HG02884 (cell line): Measurements from ENCODE around the gene ZMIZ1.
"Not testable (repeated sequence)": the region's sequence is repeated elsewhere in the genome, so short reads cannot be mapped to it uniquely, and the experiment has no call there.

ENCODE experiments used
- ATAC-seq: cut with Tn5 transposase; IDR thresholded peaks from one replicate; pipeline ENCODE4 v1.9.1; 2021; ENCODE audit warnings: mild to moderate bottlenecking, moderate library complexity; ENCODE audit not compliant: unreplicated experiment

The ZMIZ1 gene

GRCh38 chr10:79324032-79324695, 255.4 kb downstream of the ZMIZ1 start:
- no peak for ATAC-seq

GRCh38 chr10:79326361-79327089, 257.8 kb downstream of the ZMIZ1 start:
- ATAC-seq: no peak

GRCh38 chr10:79327090-79327457, 258.3 kb downstream of the ZMIZ1 start:
- no peak for ATAC-seq

- ATAC-seq: no peak
Measured at GRCh38 chr10:79328147-79328701, 259.5 kb downstream of the ZMIZ1 start.

GRCh38 chr10:79328737-79329504, 260.2 kb downstream of the ZMIZ1 start:
- ATAC-seq: no peak

- no peak for ATAC-seq
Measured at GRCh38 chr10:79329529-79329928, 260.8 kb downstream of the ZMIZ1 start.

GRCh38 chr10:79331226-79331625, 262.5 kb downstream of the ZMIZ1 start:
- no peak for ATAC-seq

GRCh38 chr10:79331709-79332108, 262.9 kb downstream of the ZMIZ1 start:
- peak; percentile 58 for ATAC-seq

GRCh38 chr10:79332610-79333315, 264.0 kb downstream of the ZMIZ1 start:
- not testable (repeated sequence) for ATAC-seq

GRCh38 chr10:79333513-79333912, 264.7 kb downstream of the ZMIZ1 start:
- no peak for ATAC-seq

GRCh38 chr10:79334573-79334972, 265.8 kb downstream of the ZMIZ1 start:
- ATAC-seq: no peak

- ATAC-seq: no peak
Measured at GRCh38 chr10:79335094-79335469, 266.3 kb downstream of the ZMIZ1 start.

- ATAC-seq: no peak
Measured at GRCh38 chr10:79335470-79336235, 266.9 kb downstream of the ZMIZ1 start.

- no peak for ATAC-seq
Measured at GRCh38 chr10:79336276-79336675, 267.5 kb downstream of the ZMIZ1 start.

GRCh38 chr10:79336739-79337138, 268.0 kb downstream of the ZMIZ1 start:
- ATAC-seq: no peak

GRCh38 chr10:79337783-79338469, 269.2 kb downstream of the ZMIZ1 start:
- not testable (repeated sequence) for ATAC-seq

- no peak for ATAC-seq
Measured at GRCh38 chr10:79339266-79339665, 270.5 kb downstream of the ZMIZ1 start.

- no peak for ATAC-seq
Measured at GRCh38 chr10:79340646-79341244, 272.0 kb downstream of the ZMIZ1 start.

GRCh38 chr10:79342295-79342761, 273.6 kb downstream of the ZMIZ1 start:
- no peak for ATAC-seq
